LNCaP clone FGC (cell line): ENCODE data around the gene LEKR1.

Experiments used
- DNase-seq: peaks from one replicate; pipeline ENCODE4 v3.0.0-alpha.2; 2011; ENCODE audit warnings: low read depth
- H3K4me3 ChIP-seq: 2 replicates; pipeline ENCODE4 v1.5.1; 2011; ENCODE audit warnings: mild to moderate bottlenecking, low read depth, low read length, control low read depth
- CTCF ChIP-seq: IDR thresholded peaks from 2 replicates; pipeline ENCODE4 v1.5.1; 2012; ENCODE audit warnings: mild to moderate bottlenecking; ENCODE audit not compliant: control insufficient read depth, insufficient read depth; ENCODE audit errors: extremely low read depth

LEKR1 gene

DNA sequence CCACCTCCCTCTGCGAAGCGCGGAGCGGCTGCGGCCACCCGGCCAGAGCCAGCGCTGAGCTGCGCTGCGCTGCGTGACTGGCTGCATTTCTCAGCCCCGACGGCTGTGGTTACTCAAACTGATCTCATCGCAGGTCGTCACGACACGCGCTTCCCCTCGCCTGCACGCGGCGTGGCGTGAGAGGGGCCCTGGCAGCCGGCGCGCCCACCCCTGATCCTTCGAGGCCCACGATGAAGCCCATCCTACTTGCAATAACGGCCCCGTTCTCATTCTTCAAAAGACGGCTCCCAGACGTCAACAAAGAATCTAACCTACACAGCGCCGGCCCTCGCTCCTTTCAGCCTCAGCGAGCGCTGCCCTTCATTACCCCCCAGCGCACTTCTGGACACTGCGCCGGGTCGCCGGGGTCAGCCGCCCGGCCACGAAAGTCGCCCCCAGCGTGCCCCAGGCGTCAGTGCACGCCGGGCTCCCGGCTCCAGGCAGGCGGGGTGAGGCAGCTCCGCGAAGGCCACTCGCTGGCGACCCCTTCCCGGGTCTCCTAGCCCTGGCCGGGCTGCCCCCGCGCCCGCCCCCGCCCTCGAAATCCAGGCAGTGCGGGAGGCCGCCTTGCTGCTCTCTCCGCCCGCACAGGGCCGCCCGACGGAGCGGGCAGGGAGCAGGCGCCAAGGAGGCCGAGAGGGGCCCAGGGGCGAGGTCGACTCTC lies 9.9 kb upstream of the LEKR1 start:
- TF ChIP-seq CTCF, result no peak
- H3K4me3 ChIP-seq, result peak overlapping the region; percentile 55
- no peak for DNase-seq

DNA sequence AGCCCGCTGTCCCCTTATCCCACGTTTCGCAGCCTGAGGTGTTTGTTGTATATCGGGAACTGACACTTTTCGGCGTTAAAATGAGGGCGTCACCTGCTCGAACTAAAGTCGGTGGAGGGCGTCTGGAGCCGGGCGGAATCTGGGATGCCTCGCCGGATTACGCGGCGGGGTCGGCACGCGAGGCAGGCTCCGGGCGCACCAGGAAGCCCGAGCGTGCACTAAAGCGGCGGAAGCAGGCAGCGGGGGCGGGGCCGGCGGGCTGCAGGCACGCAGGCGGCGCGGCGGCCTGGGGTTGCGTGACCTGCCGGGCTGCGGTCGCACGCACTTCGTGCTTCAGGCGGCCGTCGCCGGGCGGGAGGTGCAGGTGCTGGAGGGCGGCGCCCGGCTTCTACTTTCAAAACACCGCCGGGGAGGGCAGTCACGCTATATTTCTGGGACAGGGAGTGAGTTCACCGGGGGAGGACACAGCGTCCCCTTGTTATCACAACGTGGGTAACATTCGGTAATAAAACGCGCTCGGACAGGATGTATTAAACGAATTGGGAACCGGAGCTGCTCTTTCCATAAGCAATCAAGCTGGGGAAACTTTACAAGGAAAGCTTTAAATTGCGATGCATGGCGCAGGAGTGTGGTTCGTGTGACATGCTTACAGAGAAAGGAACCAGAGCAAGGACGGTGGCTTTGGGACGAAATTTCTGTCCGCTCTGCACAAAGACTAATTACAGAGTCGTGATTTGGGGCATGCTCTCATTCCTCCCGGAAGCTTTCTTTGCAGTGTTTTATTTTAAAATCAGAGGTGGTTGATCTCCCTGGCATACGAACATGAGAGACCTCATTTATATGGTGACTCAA lies 9.1 kb upstream of the LEKR1 start:
- TF ChIP-seq CTCF, result no peak
- peak; percentile 38 for DNase-seq
- peak overlapping the region; percentile 55 for H3K4me3 ChIP-seq

- TF ChIP-seq CTCF, result no peak
- H3K4me3 ChIP-seq, result peak overlapping the region; percentile 55
Measured at GRCh38 chr3:156817646-156818272, 8.4 kb upstream of the LEKR1 start.

DNA sequence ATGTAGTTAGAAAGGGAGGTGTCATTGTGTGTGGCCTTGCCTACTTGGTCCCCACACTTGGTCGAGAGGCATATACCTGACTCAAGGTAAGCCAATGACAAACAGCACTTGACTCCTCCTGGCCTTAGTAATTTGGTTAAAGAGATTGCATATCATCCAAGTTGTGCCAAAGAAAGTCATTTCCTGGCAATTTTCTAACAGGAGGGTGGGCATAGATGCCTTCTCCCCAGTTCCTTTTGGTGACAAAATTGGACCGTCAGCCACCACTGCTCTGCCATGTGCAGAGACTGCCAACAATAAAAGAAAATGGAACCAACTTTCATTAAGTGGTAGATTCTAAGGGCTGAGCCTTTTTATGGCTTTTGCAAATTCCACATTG lies 7.9 kb upstream of the LEKR1 start:
- H3K4me3 ChIP-seq, result no peak overlapping the region
- TF ChIP-seq CTCF, result no peak
- no peak for DNase-seq

More at GRCh38 chr3:156817646-156818272, 8.4 kb upstream of the LEKR1 start:
- DNase-seq, result no peak

DNA sequence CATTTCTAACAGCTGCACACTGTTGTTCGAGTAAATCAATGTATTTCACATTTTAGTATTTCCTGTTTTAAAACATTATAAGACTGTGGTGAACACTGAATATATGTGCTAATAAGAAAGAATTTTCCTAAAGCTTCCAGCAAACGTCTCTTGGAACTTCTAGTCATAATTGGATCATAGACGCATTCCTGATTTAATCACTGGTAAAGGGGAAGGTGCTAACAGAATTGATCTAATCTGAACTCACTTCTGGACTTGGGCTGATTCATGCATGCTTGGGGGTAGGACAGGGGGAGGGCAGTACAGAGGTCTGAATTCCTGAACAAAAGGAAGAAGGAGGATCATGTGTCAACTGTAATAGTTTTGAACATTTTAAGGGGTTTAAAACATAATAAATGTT lies 7.3 kb upstream of the LEKR1 start:
- no peak for DNase-seq
- H3K4me3 ChIP-seq, result no peak overlapping the region
- TF ChIP-seq CTCF, result no peak

GRCh38 chr3:156819842-156820691 lies 6.1 kb upstream of the LEKR1 start:
- TF ChIP-seq CTCF, result no peak
- no peak overlapping the region for H3K4me3 ChIP-seq
- DNase-seq, result no peak
